Suppressor macrophage treated with lipopolysaccharide for 4 hours (primary cell): Measurements from ENCODE around the gene NCAPD3.

ENCODE experiments used
- DNase-seq: peaks from one replicate; pipeline ENCODE4 v3.0.0-alpha.2; 2020

Gene NCAPD3

GRCh38 chr11:134158023-134158422, 65.7 kb downstream of the NCAPD3 start:
- DNase-seq = no peak

DNA sequence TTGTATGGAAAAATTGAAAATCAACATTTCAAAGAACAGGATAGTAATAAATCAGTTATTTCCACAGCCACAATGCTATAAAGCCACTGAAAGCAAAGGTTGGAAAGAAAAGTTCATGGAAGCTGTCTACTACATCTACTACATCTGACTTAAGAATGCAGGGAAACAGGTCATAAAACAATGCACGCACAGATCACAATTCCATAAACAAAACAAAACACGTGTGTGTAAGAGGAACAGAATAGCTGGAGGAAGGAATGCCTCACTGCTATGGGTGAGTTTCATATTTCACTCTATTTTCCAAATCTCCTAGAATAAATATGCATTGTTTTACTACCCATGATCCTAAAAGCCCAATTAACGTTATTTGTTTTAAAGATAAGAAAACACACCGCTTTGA, 66.3 kb downstream of the NCAPD3 start:
- no peak for DNase-seq

GRCh38 chr11:134155946-134156865, 67.6 kb downstream of the NCAPD3 start:
- no peak for DNase-seq

- no peak for DNase-seq
Measured at GRCh38 chr11:134155456-134155855, 68.3 kb downstream of the NCAPD3 start.

- DNase-seq = no peak
Measured at GRCh38 chr11:134154441-134154840, 69.3 kb downstream of the NCAPD3 start.

DNA sequence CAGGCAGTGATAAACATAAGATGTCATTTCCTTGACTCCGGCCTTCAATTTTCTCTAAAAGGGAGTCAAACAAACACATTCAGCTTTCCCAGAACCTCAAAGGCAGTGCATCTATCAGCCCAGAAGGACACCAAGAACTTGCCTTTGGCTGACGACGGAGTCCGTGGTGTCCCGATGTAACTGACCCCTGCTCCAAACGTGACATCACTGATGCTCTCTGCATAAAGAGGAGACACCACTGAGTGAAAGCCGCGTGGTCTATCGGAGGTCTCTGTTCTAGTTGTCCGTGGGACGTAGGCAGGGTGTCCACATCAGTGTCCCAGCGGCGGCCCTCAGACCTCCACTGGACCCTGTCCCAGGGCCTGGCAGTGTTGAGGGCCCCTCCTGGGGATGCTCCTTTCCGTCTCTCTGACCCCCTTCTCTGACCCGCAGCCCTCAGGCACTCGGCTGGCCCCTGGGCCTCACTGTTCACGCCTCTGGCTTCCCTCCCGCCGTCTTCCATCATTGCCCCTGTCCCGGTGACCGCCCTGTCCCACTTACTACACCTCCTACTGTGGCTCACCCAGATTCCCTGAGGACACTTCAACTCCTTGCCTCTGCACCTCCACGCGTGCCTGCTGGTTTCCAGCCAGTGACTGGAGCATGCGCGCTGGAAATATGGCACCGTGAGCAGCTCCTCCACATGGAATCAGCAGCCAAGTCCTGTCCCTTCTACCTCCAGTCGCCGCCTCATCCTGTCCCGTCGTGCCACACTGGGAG, 70.4 kb downstream of the NCAPD3 start:
- DNase-seq = no peak

- DNase-seq = no peak
Measured at GRCh38 chr11:134152696-134153095, 71.1 kb downstream of the NCAPD3 start.

GRCh38 chr11:134151083-134151747, 72.6 kb downstream of the NCAPD3 start:
- no peak for DNase-seq

DNA sequence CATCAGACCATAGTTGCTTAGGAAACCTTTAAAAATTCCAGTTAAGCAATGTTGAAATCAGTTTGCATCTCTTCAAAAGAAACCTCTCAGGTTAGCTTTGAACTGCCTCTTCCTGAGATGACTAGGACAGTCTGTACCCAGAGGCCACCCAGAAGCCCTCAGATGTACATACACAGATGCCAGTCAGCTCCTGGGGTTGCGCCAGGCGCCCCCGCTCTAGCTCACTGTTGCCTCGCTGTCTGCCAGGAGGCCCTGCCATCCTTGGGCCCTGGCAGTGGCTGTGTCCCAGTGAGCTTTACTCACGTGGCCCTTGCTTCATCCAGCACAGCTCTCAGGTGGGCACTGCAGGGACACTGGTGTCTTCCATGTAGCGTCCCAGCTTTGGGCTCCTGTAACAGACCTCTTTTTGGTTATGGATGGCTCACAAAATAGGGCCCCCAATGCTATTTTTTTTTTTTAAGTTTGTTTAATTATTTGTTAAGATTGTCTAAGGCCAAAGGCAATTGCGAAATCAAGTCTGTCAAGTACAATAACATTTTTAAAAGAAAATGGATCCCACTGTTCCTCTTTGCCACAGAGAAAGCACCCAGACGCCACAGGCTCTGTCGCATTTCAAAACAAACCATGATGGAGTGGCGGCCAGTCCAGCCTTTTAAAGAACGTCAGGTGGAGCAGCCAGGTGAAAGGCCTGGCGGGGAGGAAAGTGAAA, 73.4 kb downstream of the NCAPD3 start:
- no peak for DNase-seq

GRCh38 chr11:134149371-134149770, 74.4 kb downstream of the NCAPD3 start:
- no peak for DNase-seq

GRCh38 chr11:134146598-134146997, 77.2 kb downstream of the NCAPD3 start:
- no peak for DNase-seq

DNA sequence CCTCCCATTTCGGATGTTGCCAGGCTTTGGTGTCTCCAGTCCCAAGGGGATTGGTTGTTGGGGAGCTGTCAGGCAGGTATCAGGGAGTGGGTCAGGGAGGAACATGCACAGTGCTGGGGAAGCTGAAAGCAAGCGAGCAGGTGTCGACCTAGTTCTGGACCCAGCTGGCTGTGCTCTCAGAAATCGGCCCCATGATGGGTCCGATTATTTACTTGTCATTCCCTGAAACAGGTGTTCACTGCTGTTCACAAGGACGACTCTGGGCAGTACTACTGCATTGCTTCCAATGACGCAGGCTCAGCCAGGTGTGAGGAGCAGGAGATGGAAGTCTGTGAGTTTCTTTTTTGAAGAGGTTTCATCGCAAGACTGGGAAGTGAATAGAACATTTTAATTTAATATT, 78.1 kb downstream of the NCAPD3 start:
- no peak for DNase-seq

- no peak for DNase-seq
Measured at GRCh38 chr11:134144744-134145143, 79.0 kb downstream of the NCAPD3 start.

GRCh38 chr11:134143801-134144200, 80.0 kb downstream of the NCAPD3 start:
- DNase-seq = no peak

GRCh38 chr11:134142536-134142935, 81.2 kb downstream of the NCAPD3 start:
- DNase-seq = no peak

GRCh38 chr11:134140961-134141490, 82.7 kb downstream of the NCAPD3 start:
- no peak for DNase-seq

GRCh38 chr11:134139873-134140331, 83.9 kb downstream of the NCAPD3 start:
- peak; percentile 46 for DNase-seq

DNA sequence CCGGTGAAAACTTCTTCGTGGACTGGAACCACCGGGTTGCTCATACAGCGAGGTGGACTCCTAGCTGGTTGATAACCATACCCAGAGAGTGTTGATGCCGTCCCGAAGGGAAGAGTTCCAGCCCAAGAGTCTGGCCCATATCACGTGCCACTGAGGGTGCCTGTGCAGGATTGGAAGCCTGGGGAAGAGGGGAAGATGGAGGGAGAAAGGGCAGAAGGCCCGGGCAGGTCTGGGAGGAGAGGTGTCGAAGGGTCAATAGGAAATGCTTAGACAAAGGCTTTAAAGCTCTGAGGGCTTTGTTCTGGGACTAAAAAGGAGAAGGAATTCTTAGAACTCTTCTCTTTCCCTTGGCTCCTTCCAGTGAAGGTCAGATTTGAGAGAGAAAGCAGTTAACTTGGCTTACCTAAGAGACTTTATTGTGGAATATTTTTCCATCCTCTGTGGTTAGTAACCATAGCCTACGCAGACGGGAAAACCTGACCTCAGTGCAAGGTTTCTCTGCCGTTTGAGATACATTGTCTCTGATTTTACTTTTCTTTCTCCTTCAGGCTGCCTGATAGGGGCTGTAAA, 84.4 kb downstream of the NCAPD3 start:
- no peak for DNase-seq

GRCh38 chr11:134138376-134138775, 85.4 kb downstream of the NCAPD3 start:
- no peak for DNase-seq

- no peak for DNase-seq
Measured at GRCh38 chr11:134134167-134134566, 89.6 kb downstream of the NCAPD3 start.

GRCh38 chr11:134132808-134133207, 91.0 kb downstream of the NCAPD3 start:
- no peak for DNase-seq

DNA sequence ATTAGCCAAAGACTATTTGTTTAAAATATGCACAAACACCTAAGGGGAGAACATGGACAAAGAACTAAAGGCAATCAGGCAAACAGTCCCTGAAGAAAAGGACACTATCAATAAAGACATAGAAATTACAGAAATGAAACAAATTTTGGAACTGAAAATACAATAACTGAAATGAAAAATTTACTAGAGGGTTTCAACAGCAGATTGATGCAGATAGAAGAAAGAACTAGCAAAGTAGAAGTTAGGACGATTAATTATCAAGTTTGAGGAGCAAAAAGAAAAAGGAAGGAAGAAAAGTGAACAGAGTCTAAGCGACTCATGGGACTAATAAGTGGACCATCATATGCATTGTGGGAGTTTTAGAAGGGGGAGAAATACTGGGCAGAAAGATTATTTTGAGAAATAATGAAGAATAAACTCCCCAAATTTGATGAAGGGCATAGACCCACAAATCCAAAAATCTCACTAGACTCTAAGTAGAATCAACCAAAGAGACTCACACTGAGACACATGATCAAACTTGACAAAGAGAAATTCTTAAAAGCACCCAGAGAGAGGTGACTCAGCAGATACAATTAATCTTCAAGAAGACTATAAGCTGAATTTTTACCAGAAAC, 92.0 kb downstream of the NCAPD3 start:
- no peak for DNase-seq
